ENCODE results near the gene KRT14. TPM values are rescaled to one million over a fixed set of nuclear protein-coding genes. Genes with fewer than 3 reads are reported as not detected.

The KRT14 gene
- total and polyA plus RNA-seq, 2 donors (not counting 1 experiment from before 2014, with no cell fraction given), result 0.94 TPM; not detected in 1

GRCh38 chr17:41633556-41634199 lies 47.0 kb upstream of the KRT14 start:
- DNase-seq (ENCODE audit: low read depth in 2 of 2), result peak in 1 of 2 donors; percentile 17
- no peak overlapping the region for H3K27ac ChIP-seq (ENCODE audit: insufficient read depth, low read length)
- no peaks in the 10 kb centered on the region for H4K20me1 ChIP-seq (ENCODE audit: control insufficient read depth, extremely low read depth, insufficient read depth, low read length)
- H3K9me3 ChIP-seq (ENCODE audit: control insufficient read depth, insufficient read depth, low read depth, low read length), result no peaks in the 10 kb centered on the region
- no peak overlapping the region for H3K9ac ChIP-seq (ENCODE audit: insufficient read depth, low read length)
- no peak for TF ChIP-seq CTCF (conservative IDR thresholded peaks at IDR 0.05 in 1 of 2, IDR thresholded peaks at IDR 0.05 in 1 of 2; ENCODE audit: low read depth in 1 of 2, low read length in 2 of 2)
- no peak for TF ChIP-seq EZH2 (IDR thresholded peaks at IDR 0.05; ENCODE audit: low read length, missing control alignments)
- no peak overlapping the region for H2AFZ ChIP-seq (ENCODE audit: low read length)
- H3K79me2 ChIP-seq (ENCODE audit: control insufficient read depth, insufficient read depth, low read length), result no peaks in the 10 kb centered on the region
- H3K36me3 ChIP-seq (ENCODE audit: control insufficient read depth, insufficient read depth, low read length), result no peaks in the 10 kb centered on the region
- no peak overlapping the region for H3K4me3 ChIP-seq (replicated peaks in 1 of 4; ENCODE audit: control extremely low read depth in 1 of 4, insufficient read depth in 1 of 4, low read depth in 3 of 4, low read length in 4 of 4)
- no peak overlapping the region for H3K4me2 ChIP-seq (ENCODE audit: extremely low read depth, insufficient read depth, low read length)
- H3K4me1 ChIP-seq (ENCODE audit: control insufficient read depth, extremely low read depth, insufficient read depth, low read length), result no peaks in the 10 kb centered on the region
- H3K27me3 ChIP-seq (ENCODE audit: control insufficient read depth, insufficient read depth, low read length), result peaks cover 3% of the 10 kb centered on the region

GRCh38 chr17:41632482-41633105 lies 45.9 kb upstream of the KRT14 start:
- Histone ChIP-seq H3K36me3 (ENCODE audit: control insufficient read depth, insufficient read depth, low read length) (no peaks in the 10 kb centered on the region), H3K9ac (ENCODE audit: insufficient read depth, low read length) (no peak overlapping the region), H3K27ac (ENCODE audit: insufficient read depth, low read length) (no peak overlapping the region), H3K79me2 (ENCODE audit: control insufficient read depth, insufficient read depth, low read length) (no peaks in the 10 kb centered on the region), H3K4me2 (ENCODE audit: extremely low read depth, insufficient read depth, low read length) (no peak overlapping the region), H4K20me1 (ENCODE audit: control insufficient read depth, extremely low read depth, insufficient read depth, low read length) (no peaks in the 10 kb centered on the region), H3K27me3 (ENCODE audit: control insufficient read depth, insufficient read depth, low read length) (peaks cover 3% of the 10 kb centered on the region), H3K4me3 (replicated peaks in 1 of 4; ENCODE audit: control extremely low read depth in 1 of 4, insufficient read depth in 1 of 4, low read depth in 3 of 4, low read length in 4 of 4) (no peak overlapping the region), H3K4me1 (ENCODE audit: control insufficient read depth, extremely low read depth, insufficient read depth, low read length) (no peaks in the 10 kb centered on the region), H2AFZ (ENCODE audit: low read length) (no peak overlapping the region), H3K9me3 (ENCODE audit: control insufficient read depth, insufficient read depth, low read depth, low read length) (no peaks in the 10 kb centered on the region)
- TF ChIP-seq CTCF (conservative IDR thresholded peaks at IDR 0.05 in 1 of 2, IDR thresholded peaks at IDR 0.05 in 1 of 2; ENCODE audit: low read depth in 1 of 2, low read length in 2 of 2) (no peak), EZH2 (IDR thresholded peaks at IDR 0.05; ENCODE audit: low read length, missing control alignments) (no peak)
- DNase-seq (ENCODE audit: low read depth in 2 of 2), result no peak

GRCh38 chr17:41631898-41632285 lies 45.2 kb upstream of the KRT14 start:
- peaks cover 3% of the 10 kb centered on the region for H3K27me3 ChIP-seq (ENCODE audit: control insufficient read depth, insufficient read depth, low read length)
- no peaks in the 10 kb centered on the region for H3K9me3 ChIP-seq (ENCODE audit: control insufficient read depth, insufficient read depth, low read depth, low read length)
- H3K4me1 ChIP-seq (ENCODE audit: control insufficient read depth, extremely low read depth, insufficient read depth, low read length), result no peaks in the 10 kb centered on the region
- H2AFZ ChIP-seq (ENCODE audit: low read length), result no peak overlapping the region
- H3K4me3 ChIP-seq (replicated peaks in 1 of 4; ENCODE audit: control extremely low read depth in 1 of 4, insufficient read depth in 1 of 4, low read depth in 3 of 4, low read length in 4 of 4), result no peak overlapping the region
- no peak overlapping the region for H3K4me2 ChIP-seq (ENCODE audit: extremely low read depth, insufficient read depth, low read length)
- H4K20me1 ChIP-seq (ENCODE audit: control insufficient read depth, extremely low read depth, insufficient read depth, low read length), result no peaks in the 10 kb centered on the region
- H3K79me2 ChIP-seq (ENCODE audit: control insufficient read depth, insufficient read depth, low read length), result no peaks in the 10 kb centered on the region
- H3K36me3 ChIP-seq (ENCODE audit: control insufficient read depth, insufficient read depth, low read length), result no peaks in the 10 kb centered on the region
- no peak overlapping the region for H3K9ac ChIP-seq (ENCODE audit: insufficient read depth, low read length)
- TF ChIP-seq EZH2 (IDR thresholded peaks at IDR 0.05; ENCODE audit: low read length, missing control alignments), result no peak
- no peak for TF ChIP-seq CTCF (conservative IDR thresholded peaks at IDR 0.05 in 1 of 2, IDR thresholded peaks at IDR 0.05 in 1 of 2; ENCODE audit: low read depth in 1 of 2, low read length in 2 of 2)
- no peak overlapping the region for H3K27ac ChIP-seq (ENCODE audit: insufficient read depth, low read length)
- DNase-seq (ENCODE audit: low read depth in 2 of 2), result no peak

Data from fibroblast of lung (primary cell).